Activated T-cell treated with anti-CD3 and anti-CD28 coated beads, Interleukin-2, amount 50 U/mL, for 1 hour (primary cell): ENCODE data around the gene PCGF1.

Experiments used
- DNase-seq: peaks from one replicate; pipeline ENCODE4 v3.0.0-alpha.2; 2020

Gene PCGF1

GRCh38 chr2:74536166-74536950, 28.9 kb upstream of the PCGF1 start:
- DNase-seq = no peak

GRCh38 chr2:74535440-74535965, 28.0 kb upstream of the PCGF1 start:
- no peak for DNase-seq

- no peak for DNase-seq
Measured at GRCh38 chr2:74534411-74534810, 26.9 kb upstream of the PCGF1 start.

- no peak for DNase-seq
Measured at GRCh38 chr2:74533464-74533863, 26.0 kb upstream of the PCGF1 start.

GRCh38 chr2:74532222-74532621, 24.7 kb upstream of the PCGF1 start:
- no peak for DNase-seq

- no peak for DNase-seq
Measured at GRCh38 chr2:74531666-74532065, 24.2 kb upstream of the PCGF1 start.

DNA sequence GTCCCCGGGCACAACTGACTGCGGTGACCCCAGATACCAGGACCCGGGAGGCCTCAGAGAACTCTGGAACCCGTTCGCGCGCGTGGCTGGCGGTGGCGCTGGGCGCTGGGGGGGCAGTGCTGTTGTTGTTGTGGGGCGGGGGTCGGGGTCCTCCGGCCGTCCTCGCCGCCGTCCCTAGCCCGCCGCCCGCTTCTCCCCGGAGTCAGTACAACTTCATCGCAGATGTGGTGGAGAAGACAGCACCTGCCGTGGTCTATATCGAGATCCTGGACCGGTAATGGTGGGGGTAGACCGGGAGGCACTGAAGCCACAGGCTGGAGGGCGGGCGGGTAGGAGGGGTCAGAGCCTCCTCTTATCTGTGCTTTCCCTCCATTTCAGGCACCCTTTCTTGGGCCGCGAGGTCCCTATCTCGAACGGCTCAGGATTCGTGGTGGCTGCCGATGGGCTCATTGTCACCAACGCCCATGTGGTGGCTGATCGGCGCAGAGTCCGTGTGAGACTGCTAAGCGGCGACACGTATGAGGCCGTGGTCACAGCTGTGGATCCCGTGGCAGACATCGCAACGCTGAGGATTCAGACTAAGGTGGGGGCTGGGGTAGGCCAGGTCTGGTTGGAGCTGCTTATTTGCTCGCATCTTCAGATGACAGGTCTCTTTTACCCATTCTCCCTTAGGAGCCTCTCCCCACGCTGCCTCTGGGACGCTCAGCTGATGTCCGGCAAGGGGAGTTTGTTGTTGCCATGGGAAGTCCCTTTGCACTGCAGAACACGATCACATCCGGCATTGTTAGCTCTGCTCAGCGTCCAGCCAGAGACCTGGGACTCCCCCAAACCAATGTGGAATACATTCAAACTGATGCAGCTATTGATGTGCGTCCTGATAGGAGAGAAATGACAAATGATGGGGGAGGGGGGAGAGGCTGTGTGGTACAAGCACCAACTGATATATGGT, 23.0 kb upstream of the PCGF1 start:
- peak; percentile 60 for DNase-seq

DNA sequence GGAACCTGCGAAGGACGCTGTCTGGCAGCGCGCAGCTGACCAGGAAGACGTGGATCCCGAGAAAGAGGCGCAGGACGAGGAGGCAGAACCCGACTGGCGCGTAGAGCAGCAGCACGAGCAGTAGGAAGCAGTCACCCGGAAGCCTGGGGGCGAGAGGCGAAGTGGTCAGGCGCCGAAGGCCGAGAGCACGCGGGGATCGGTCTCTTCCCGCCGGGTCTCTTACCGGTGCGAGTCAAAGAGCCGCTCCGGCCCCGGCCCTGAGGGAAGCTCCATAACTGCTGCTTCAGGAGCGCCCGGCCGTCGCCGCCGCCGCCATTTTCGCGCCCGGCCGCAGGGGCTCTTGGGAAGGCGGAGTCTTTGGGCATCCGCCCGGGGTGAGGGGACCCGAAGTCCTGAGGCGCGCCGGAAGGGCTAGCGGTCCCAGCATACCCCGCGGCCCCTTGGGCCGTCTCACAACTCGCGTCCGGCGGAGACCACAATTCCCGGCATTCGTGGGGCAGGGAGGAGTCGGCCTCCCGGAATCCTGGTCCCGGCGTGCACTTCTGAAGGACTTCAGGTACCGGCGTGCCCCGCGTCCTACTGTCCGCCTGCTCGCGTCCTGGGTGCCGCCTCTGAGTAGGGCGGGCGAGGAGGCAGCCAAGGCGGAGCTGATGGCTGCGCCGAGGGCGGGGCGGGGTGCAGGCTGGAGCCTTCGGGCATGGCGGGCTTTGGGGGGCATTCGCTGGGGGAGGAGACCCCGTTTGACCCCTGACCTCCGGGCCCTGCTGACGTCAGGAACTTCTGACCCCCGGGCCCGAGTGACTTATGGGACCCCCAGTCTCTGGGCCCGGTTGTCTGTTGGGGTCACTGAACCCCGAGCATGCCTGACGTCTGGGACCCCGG, 22.1 kb upstream of the PCGF1 start, which contains the start of the genes AUP1 and HTRA2:
TSS of gene AUP1 (minus strand) at position 350 of the 882 bp plus-strand sequence. CDS start at position 273, 77 bp downstream.
TSS of gene HTRA2 (plus strand) at position 577 of the 882 bp plus-strand sequence. CDS start at position 651, 74 bp downstream.
- peak; percentile 85 for DNase-seq

- no peak for DNase-seq
Measured at GRCh38 chr2:74528600-74529356, 21.3 kb upstream of the PCGF1 start.

- DNase-seq = no peak
Measured at GRCh38 chr2:74527741-74528140, 20.2 kb upstream of the PCGF1 start.

- no peak for DNase-seq
Measured at GRCh38 chr2:74526649-74527230, 19.2 kb upstream of the PCGF1 start.

DNA sequence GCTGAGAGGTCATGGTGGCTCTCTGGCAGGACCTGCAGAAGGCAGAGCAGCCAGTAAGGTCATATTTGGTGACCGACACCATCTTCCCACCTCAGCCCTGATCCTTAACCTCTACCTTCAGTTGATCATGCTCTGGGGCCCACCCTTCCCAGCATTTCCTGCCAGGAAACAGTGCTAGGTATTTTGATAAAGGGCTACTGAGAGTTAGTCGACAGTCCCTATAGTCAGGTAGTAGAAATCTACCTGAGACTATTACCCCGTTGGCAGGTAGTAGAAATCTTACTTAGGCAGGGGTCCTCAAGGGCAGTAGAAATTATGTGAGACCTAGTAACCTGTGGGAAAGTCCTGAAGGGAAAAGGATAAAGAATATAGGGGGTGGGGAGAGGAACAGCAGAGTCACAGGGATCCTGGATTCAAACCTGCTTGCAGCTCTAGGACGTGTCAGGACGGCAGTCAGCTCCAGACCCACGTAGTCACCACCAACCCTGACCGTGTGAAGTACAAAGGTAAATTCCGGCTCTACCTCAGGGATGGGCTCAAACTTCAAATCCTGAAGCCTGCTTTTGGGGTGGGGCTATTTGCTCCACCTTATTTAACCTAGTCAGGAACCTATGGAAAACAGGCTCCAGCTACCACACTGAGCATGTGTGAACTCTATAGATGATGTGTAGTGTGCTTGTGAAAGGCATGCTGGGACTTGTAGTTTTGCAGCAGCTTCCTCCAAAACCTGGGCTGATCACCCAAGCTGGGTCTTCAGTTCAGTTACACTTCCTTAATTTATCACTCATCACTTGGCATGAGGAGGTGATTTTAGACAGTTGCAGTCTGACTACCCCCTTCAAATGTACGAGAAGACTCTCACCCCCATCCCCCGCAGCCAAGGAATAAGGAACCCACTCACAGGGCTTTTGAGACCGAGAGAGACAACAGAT, 18.5 kb upstream of the PCGF1 start, which contains the start of gene DQX1:
TSS of gene DQX1 (minus strand) at position 515 of the 932 bp plus-strand sequence. CDS start at position 13, 502 bp downstream.
- DNase-seq = no peak

DNA sequence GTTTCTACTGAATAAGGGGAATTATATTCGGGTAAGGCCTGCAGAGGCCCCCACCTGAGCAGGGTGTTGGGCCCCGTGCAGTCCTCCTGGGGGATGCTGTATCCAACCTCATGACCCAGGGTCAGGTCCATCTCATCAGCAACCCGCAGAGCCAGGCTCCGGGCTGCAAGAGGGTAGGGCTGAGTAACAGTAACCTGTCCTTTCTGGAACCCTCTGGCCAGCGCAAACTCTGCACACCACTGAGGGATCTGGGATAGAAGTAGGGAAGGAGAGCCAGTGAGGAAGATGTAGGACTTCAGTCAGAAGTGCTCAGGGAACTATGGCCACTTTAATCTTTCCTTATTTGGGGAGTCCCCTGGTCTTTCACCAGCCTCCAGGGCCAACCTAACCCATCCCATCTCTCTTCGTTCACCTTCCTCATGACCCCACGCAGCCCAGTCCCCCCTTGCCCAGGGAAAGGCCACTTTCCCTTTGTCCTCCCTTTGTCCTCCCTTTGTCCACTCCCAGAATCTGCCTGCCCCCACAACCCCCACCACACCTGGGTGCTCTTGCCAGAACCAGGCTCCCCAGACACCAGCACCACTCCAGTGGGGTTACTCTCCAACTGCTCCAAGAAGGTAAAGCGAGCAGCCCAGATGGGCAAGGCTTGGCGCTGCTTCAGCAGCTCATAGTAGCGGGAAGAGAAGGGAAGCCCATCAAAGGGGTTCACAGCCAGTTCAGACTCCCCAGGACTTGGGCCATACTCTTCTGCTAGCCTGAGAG, 17.6 kb upstream of the PCGF1 start:
- no peak for DNase-seq

DNA sequence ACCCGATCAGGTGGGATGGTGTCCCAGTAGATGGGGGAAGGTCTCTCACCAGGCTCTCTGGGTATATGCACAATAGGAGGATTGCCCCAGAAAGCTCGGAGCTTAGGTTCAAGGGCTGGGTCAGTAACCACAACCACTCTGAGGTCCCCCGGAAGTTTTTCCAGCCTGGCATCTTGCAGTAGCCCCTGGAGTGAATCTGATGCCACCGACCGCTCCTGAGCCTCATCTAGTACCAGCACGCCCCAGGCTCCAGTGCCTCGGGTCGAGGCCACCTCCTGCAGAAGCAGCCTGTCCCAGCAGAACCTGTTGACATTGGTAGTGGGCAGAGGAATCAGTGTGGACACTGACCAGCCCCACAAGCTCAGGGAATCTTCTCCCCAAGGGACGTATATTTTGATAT, 16.5 kb upstream of the PCGF1 start:
- no peak for DNase-seq

- no peak for DNase-seq
Measured at GRCh38 chr2:74522516-74522915, 15.0 kb upstream of the PCGF1 start.

DNA sequence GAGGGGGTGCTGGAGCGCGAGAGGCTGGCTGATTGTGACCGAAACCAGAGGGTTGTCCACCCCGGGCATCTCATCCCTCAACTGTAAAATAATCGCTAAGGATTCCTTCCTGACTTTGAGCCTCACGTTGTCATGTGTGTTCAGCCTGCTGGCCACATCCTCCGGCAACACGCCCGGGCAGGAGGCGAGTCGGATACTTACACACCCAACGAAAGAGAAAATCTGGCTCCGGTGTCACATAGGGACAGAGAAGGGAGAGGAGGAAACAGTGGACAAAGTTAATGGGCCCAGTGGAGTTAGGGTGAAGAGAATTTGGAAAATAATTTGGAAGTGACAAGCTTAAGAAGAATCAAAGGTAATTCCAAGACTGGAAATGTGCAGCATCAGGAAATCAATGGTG, 9.2 kb upstream of the PCGF1 start:
- DNase-seq = no peak

GRCh38 chr2:74515981-74516633, 8.6 kb upstream of the PCGF1 start:
- DNase-seq = peak; percentile 81

DNA sequence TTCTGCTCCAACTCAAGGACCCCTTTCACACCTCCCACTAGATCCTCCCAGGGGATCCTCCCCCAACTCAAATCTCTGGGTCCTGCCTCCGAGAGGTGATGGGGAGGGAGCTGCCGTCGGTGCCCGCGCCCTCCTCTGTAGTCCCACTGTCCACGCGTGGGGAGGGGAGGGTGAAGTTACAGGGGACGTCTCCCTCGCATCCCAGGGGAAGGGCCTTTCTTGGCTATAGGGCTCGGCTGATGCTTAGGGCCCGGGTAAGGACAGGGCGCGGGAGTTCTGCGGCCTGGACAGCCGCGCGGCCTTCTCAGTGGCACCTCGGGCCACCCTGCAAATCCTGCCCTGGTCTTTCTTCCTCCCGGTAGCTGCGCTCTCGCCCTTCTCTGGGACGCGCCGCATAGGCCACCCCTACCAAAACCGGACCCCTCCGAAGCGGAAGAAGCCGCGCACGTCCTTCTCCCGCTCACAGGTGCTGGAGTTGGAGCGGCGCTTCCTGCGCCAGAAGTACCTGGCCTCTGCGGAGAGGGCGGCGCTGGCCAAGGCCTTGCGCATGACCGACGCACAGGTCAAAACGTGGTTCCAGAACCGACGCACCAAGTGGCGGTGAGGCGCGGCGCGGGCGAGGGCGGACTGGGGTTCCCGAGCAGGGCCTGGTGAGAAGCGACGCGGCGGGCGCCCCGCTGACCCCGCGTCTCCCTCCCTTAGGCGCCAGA, 7.9 kb upstream of the PCGF1 start:
- no peak for DNase-seq
